ENCODE results near the gene IL21R. TPM values are rescaled to one million over a fixed set of nuclear protein-coding genes. Genes with fewer than 3 reads are reported as not detected.
A peak's percentile ranks its signal among the peaks of the same experiment; 100 is the strongest.

The IL21R gene
- total and polyA plus RNA-seq, 5 donors: 0.34 to 1.4 (median 0.81) TPM

- no peak for DNase-seq
- 72% methylated on average over 20 of the region's 20 CpGs for WGBS
- Histone ChIP-seq H3K4me1 (ENCODE audit: control insufficient read depth, insufficient read depth, low read length) (peaks cover 2% of the 10 kb centered on the region), H3K9me3 (ENCODE audit: control insufficient read depth, low read length) (no peaks in the 10 kb centered on the region), H3K4me3 (ENCODE audit: low read length) (no peak overlapping the region), H3K27ac (ENCODE audit: low read length) (no peak overlapping the region), H3K27me3 (ENCODE audit: control insufficient read depth, insufficient read depth) (no peaks in the 10 kb centered on the region)
- ATAC-seq: peak in 1 of 2 donors; percentile 19
- intact Hi-C loops (cut with DNase I): no loop called here
These were observed 58.9 kb downstream of the IL21R start for GRCh38 chr16:27460663-27461482.

GRCh38 chr16:27461483-27462171 is 59.7 kb downstream of the IL21R start:
- DNase-seq (peak in 1 of 3 donors; percentile 37), ATAC-seq (no peak)
- 65% methylated on average over 16 of the region's 16 CpGs for WGBS
- Histone ChIP-seq H3K4me1 (ENCODE audit: control insufficient read depth, insufficient read depth, low read length) (peaks cover 2% of the 10 kb centered on the region), H3K27ac (ENCODE audit: low read length) (no peak overlapping the region), H3K4me3 (ENCODE audit: low read length) (no peak overlapping the region), H3K9me3 (ENCODE audit: control insufficient read depth, low read length) (no peaks in the 10 kb centered on the region), H3K27me3 (ENCODE audit: control insufficient read depth, insufficient read depth) (no peaks in the 10 kb centered on the region)
- intact Hi-C loops (cut with DNase I): no loop called here

- H3K27me3 ChIP-seq (ENCODE audit: control insufficient read depth, insufficient read depth): no peaks in the 10 kb centered on the region
- peaks cover 2% of the 10 kb centered on the region for H3K4me1 ChIP-seq (ENCODE audit: control insufficient read depth, insufficient read depth, low read length)
- WGBS: 87% methylated on average over 18 of the region's 18 CpGs
- H3K4me3 ChIP-seq (ENCODE audit: low read length): no peak overlapping the region
- H3K9me3 ChIP-seq (ENCODE audit: control insufficient read depth, low read length): no peaks in the 10 kb centered on the region
- DNase-seq (peak in 1 of 3 donors; percentile 51), ATAC-seq (no peak)
- intact Hi-C loops (cut with DNase I): no loop called here
- H3K27ac ChIP-seq (ENCODE audit: low read length): no peak overlapping the region
These were observed 60.3 kb downstream of the IL21R start for GRCh38 chr16:27462200-27462845.

- no peak overlapping the region for H3K4me3 ChIP-seq (ENCODE audit: low read length)
- intact Hi-C loops (cut with DNase I): no loop called here
- no peaks in the 10 kb centered on the region for H3K9me3 ChIP-seq (ENCODE audit: control insufficient read depth, low read length)
- WGBS: 90% methylated on average over 24 of the region's 24 CpGs
- no peaks in the 10 kb centered on the region for H3K27me3 ChIP-seq (ENCODE audit: control insufficient read depth, insufficient read depth)
- DNase-seq: peak in 1 of 3 donors; percentile 32
- peaks cover 2% of the 10 kb centered on the region for H3K4me1 ChIP-seq (ENCODE audit: control insufficient read depth, insufficient read depth, low read length)
- no peak for ATAC-seq
- H3K27ac ChIP-seq (ENCODE audit: low read length): no peak overlapping the region
These were observed 61.1 kb downstream of the IL21R start for GRCh38 chr16:27462846-27463682.

- intact Hi-C loops (cut with DNase I): no loop called here
- WGBS: 92% methylated on average over 32 of the region's 32 CpGs
These were observed 62.0 kb downstream of the IL21R start for GRCh38 chr16:27463741-27464591.

GRCh38 chr16:27464626-27465482 is 62.9 kb downstream of the IL21R start:
- peak in 1 of 3 donors; percentile 28 for DNase-seq
- Histone ChIP-seq H3K4me3 (ENCODE audit: low read length) (no peak overlapping the region), H3K27me3 (ENCODE audit: control insufficient read depth, insufficient read depth) (no peaks in the 10 kb centered on the region), H3K4me1 (ENCODE audit: control insufficient read depth, insufficient read depth, low read length) (peaks cover 2% of the 10 kb centered on the region), H3K9me3 (ENCODE audit: control insufficient read depth, low read length) (no peaks in the 10 kb centered on the region), H3K27ac (ENCODE audit: low read length) (no peak overlapping the region)
- ATAC-seq: no peak
- WGBS: 92% methylated on average over 33 of the region's 33 CpGs
- intact Hi-C loops (cut with DNase I): no loop called here

More at GRCh38 chr16:27463741-27464591, 62.0 kb downstream of the IL21R start:
- no peaks in the 10 kb centered on the region for H3K9me3 ChIP-seq (ENCODE audit: control insufficient read depth, low read length)
- no peak overlapping the region for H3K27ac ChIP-seq (ENCODE audit: low read length)
- H3K4me3 ChIP-seq (ENCODE audit: low read length): no peak overlapping the region
- DNase-seq (peak in 1 of 3 donors; percentile 27), ATAC-seq (no peak)
- peaks cover 2% of the 10 kb centered on the region for H3K4me1 ChIP-seq (ENCODE audit: control insufficient read depth, insufficient read depth, low read length)
- no peaks in the 10 kb centered on the region for H3K27me3 ChIP-seq (ENCODE audit: control insufficient read depth, insufficient read depth)

- Histone ChIP-seq H3K4me3 (ENCODE audit: low read length) (no peak overlapping the region), H3K27me3 (ENCODE audit: control insufficient read depth, insufficient read depth) (no peaks in the 10 kb centered on the region), H3K4me1 (ENCODE audit: control insufficient read depth, insufficient read depth, low read length) (no peaks in the 10 kb centered on the region), H3K27ac (ENCODE audit: low read length) (no peak overlapping the region), H3K9me3 (ENCODE audit: control insufficient read depth, low read length) (no peaks in the 10 kb centered on the region)
- intact Hi-C loops (cut with DNase I): no loop called here
- 74% methylated on average over 8 of the region's 8 CpGs for WGBS
- DNase-seq: peak in 1 of 3 donors; percentile 21
- ATAC-seq: no peak
These were observed 63.5 kb downstream of the IL21R start for GRCh38 chr16:27465483-27465879.

- DNase-seq: no peak
- ATAC-seq: no peak
- Histone ChIP-seq H3K4me1 (ENCODE audit: control insufficient read depth, insufficient read depth, low read length) (no peaks in the 10 kb centered on the region), H3K4me3 (ENCODE audit: low read length) (no peak overlapping the region), H3K27me3 (ENCODE audit: control insufficient read depth, insufficient read depth) (no peaks in the 10 kb centered on the region), H3K27ac (ENCODE audit: low read length) (no peak overlapping the region), H3K9me3 (ENCODE audit: control insufficient read depth, low read length) (no peaks in the 10 kb centered on the region)
- WGBS: 96% methylated on average over 22 of the region's 22 CpGs
- intact Hi-C loops (cut with DNase I): no loop called here
These were observed 67.1 kb downstream of the IL21R start for GRCh38 chr16:27468941-27469531.

All from right cardiac atrium (tissue), 5 donors.